Loucy (cell line): ENCODE measurements around the gene NAALADL2.

ENCODE experiments used
- CTCF ChIP-seq: fragments of 200-600 bp; sonication (generic); conservative IDR thresholded peaks from 2 replicates; pipeline ENCODE4 v1.5.1; 2014; ENCODE audit warnings: mild to moderate bottlenecking, antibody characterized with exemption, low read length
- EZH2phosphoT487 ChIP-seq: fragments of 200-600 bp; IDR thresholded peaks from 2 replicates; pipeline ENCODE4 v1.6.1; 2018; ENCODE audit warnings: antibody characterized with exemption, mild to moderate bottlenecking, moderate library complexity, borderline replicate concordance

- TF ChIP-seq EZH2phosphoT487 (no peak), CTCF (no peak)
Measured at GRCh38 chr3:174938102-174938501, 79.0 kb downstream of the NAALADL2 start.
